ENCODE results near the gene SNX6. TPM values are rescaled to one million over a fixed set of nuclear protein-coding genes. Genes with fewer than 3 reads are reported as not detected.
A peak's percentile ranks its signal among the peaks of the same experiment; 100 is the strongest.

Gene SNX6
- total and polyA plus RNA-seq, 2 experiments from 2014 or later: 59.9 to 207 TPM

- H3K79me2 ChIP-seq: peaks cover 11% of the 10 kb centered on the region
- no peaks in the 10 kb centered on the region for H3K27me3 ChIP-seq
- H4K20me1 ChIP-seq (ENCODE audit: insufficient read depth, poor library complexity, severe bottlenecking): no peaks in the 10 kb centered on the region
- no peaks in the 10 kb centered on the region for H3K9me3 ChIP-seq (ENCODE audit: low read depth)
- 86% methylated on average over 1 of the region's 1 CpG for WGBS (ENCODE audit: low lambda C conversion rate, missing lambda C conversion rate)
- no peak overlapping the region for H2AFZ ChIP-seq
- H3K4me3 ChIP-seq: no peak overlapping the region
- no peaks in the 10 kb centered on the region for H3K9me2 ChIP-seq (replicated peaks; ENCODE audit: insufficient read depth)
- TF ChIP-seq, protein P1, sequence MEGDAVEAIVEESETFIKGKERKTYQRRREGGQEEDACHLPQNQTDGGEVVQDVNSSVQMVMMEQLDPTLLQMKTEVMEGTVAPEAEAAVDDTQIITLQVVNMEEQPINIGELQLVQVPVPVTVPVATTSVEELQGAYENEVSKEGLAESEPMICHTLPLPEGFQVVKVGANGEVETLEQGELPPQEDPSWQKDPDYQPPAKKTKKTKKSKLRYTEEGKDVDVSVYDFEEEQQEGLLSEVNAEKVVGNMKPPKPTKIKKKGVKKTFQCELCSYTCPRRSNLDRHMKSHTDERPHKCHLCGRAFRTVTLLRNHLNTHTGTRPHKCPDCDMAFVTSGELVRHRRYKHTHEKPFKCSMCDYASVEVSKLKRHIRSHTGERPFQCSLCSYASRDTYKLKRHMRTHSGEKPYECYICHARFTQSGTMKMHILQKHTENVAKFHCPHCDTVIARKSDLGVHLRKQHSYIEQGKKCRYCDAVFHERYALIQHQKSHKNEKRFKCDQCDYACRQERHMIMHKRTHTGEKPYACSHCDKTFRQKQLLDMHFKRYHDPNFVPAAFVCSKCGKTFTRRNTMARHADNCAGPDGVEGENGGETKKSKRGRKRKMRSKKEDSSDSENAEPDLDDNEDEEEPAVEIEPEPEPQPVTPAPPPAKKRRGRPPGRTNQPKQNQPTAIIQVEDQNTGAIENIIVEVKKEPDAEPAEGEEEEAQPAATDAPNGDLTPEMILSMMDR (IDR thresholded peaks at IDR 0.05; ENCODE audit: poor library complexity): no peak
- no peak for TF ChIP-seq EZH2phosphoT487 (IDR thresholded peaks at IDR 0.05; ENCODE audit: low read depth, severe bottlenecking, unreplicated experiment)
- TF ChIP-seq EZH2 (IDR thresholded peaks at IDR 0.05; ENCODE audit: borderline replicate concordance): no peak
- DNase-seq (ENCODE audit: low spot score): no peak
- H3K36me3 ChIP-seq (replicated peaks; ENCODE audit: insufficient read depth, low read depth): no peaks in the 10 kb centered on the region
- no peak overlapping the region for H3K4me2 ChIP-seq
- no peak overlapping the region for H3K27ac ChIP-seq
- H3K4me1 ChIP-seq (ENCODE audit: insufficient read depth): no peaks in the 10 kb centered on the region
These were observed 3.8 kb upstream of the SNX6 start for GRCh38 chr14:34633742-34634141.

DNA sequence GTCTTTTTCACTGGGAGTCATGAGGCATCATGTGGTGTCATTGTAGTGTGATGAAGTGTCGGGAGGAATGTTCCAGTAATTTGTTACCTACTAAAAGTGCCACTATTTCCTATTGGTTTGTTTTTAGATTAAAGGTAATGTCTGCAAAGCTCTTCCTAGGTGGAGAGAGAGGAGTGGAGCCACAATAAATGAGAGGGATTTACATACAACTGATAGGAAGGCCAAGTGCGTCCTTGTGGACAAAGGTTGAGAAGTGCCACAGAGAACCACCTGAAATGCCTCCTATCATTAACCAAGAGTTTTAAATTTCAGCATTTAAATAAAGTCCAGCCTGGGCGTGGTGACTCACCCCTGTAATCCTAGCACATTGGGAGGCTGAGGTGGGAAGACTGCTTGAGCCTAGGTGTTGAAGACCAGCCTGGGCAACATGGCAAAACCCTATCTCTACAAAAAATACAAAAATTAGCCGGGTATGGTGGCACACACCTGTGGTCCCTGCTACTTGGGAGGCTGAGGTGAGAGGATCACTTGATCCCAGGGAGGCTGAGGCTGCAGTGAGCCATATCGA, 2.5 kb upstream of the SNX6 start:
- peak; percentile 27 for DNase-seq (ENCODE audit: low spot score)
- Histone ChIP-seq H3K4me3 (no peak overlapping the region), H4K20me1 (ENCODE audit: insufficient read depth, poor library complexity, severe bottlenecking) (no peaks in the 10 kb centered on the region), H3K27me3 (no peaks in the 10 kb centered on the region), H3K36me3 (replicated peaks; ENCODE audit: insufficient read depth, low read depth) (no peaks in the 10 kb centered on the region), H3K4me2 (no peak overlapping the region), H3K27ac (peak overlapping the region; percentile 76), H3K9me2 (replicated peaks; ENCODE audit: insufficient read depth) (no peaks in the 10 kb centered on the region), H3K4me1 (ENCODE audit: insufficient read depth) (peaks cover 3% of the 10 kb centered on the region), H2AFZ (no peak overlapping the region), H3K79me2 (peaks cover 23% of the 10 kb centered on the region), H3K9me3 (ENCODE audit: low read depth) (no peaks in the 10 kb centered on the region)
- TF ChIP-seq EZH2phosphoT487 (IDR thresholded peaks at IDR 0.05; ENCODE audit: low read depth, severe bottlenecking, unreplicated experiment) (no peak), EZH2 (IDR thresholded peaks at IDR 0.05; ENCODE audit: borderline replicate concordance) (no peak)
- TF ChIP-seq, protein P1 (IDR thresholded peaks at IDR 0.05; ENCODE audit: poor library complexity): no peak
- 80% methylated on average over 5 of the region's 5 CpGs for WGBS (ENCODE audit: low lambda C conversion rate, missing lambda C conversion rate)

GRCh38 chr14:34629344-34629656, 648 bp downstream of the SNX6 start:
- 3% methylated on average over 13 of the region's 13 CpGs for WGBS (ENCODE audit: low lambda C conversion rate, missing lambda C conversion rate)
- peak overlapping the region; percentile 96 for H3K27ac ChIP-seq
- H3K9me2 ChIP-seq (replicated peaks; ENCODE audit: insufficient read depth): no peaks in the 10 kb centered on the region
- peaks cover 55% of the 10 kb centered on the region for H3K79me2 ChIP-seq
- peak overlapping the region; percentile 80 for H3K4me2 ChIP-seq
- H3K27me3 ChIP-seq: no peaks in the 10 kb centered on the region
- H2AFZ ChIP-seq: peak overlapping the region; percentile 95
- no peaks in the 10 kb centered on the region for H3K9me3 ChIP-seq (ENCODE audit: low read depth)
- no peaks in the 10 kb centered on the region for H3K36me3 ChIP-seq (replicated peaks; ENCODE audit: insufficient read depth, low read depth)
- H4K20me1 ChIP-seq (ENCODE audit: insufficient read depth, poor library complexity, severe bottlenecking): peaks cover 12% of the 10 kb centered on the region
- peaks cover 3% of the 10 kb centered on the region for H3K4me1 ChIP-seq (ENCODE audit: insufficient read depth)
- no peak for DNase-seq (ENCODE audit: low spot score)
- no peak for TF ChIP-seq EZH2 (IDR thresholded peaks at IDR 0.05; ENCODE audit: borderline replicate concordance)
- TF ChIP-seq, protein P1 (IDR thresholded peaks at IDR 0.05; ENCODE audit: poor library complexity): no peak
- TF ChIP-seq EZH2phosphoT487 (IDR thresholded peaks at IDR 0.05; ENCODE audit: low read depth, severe bottlenecking, unreplicated experiment): no peak
- H3K4me3 ChIP-seq: peak overlapping the region; percentile 89
